ENCODE data around the gene SOBP.

The SOBP gene

GRCh38 chr6:107616775-107617174, 126.9 kb downstream of the SOBP start:
- TF ChIP-seq CTCF (IDR thresholded peaks at IDR 0.05) (no peak), ZFX (IDR thresholded peaks at IDR 0.05; ENCODE audit: borderline replicate concordance) (no peak)
- H3K27ac ChIP-seq, result no peak overlapping the region

GRCh38 chr6:107617341-107617932, 127.5 kb downstream of the SOBP start:
- TF ChIP-seq ZFX (IDR thresholded peaks at IDR 0.05; ENCODE audit: borderline replicate concordance) (no peak), CTCF (IDR thresholded peaks at IDR 0.05) (no peak)
- H3K27ac ChIP-seq, result no peak overlapping the region

- no peak for TF ChIP-seq CTCF (IDR thresholded peaks at IDR 0.05)
- no peak for TF ChIP-seq ZFX (IDR thresholded peaks at IDR 0.05; ENCODE audit: borderline replicate concordance)
- no peak overlapping the region for H3K27ac ChIP-seq
Measured at GRCh38 chr6:107618672-107619071, 128.8 kb downstream of the SOBP start.

- no peak overlapping the region for H3K27ac ChIP-seq
- TF ChIP-seq ZFX (IDR thresholded peaks at IDR 0.05; ENCODE audit: borderline replicate concordance) (no peak), CTCF (IDR thresholded peaks at IDR 0.05) (no peak)
Measured at GRCh38 chr6:107620732-107621131, 130.8 kb downstream of the SOBP start.

- no peak overlapping the region for H3K27ac ChIP-seq
Measured at GRCh38 chr6:107621229-107621937, 131.5 kb downstream of the SOBP start.

GRCh38 chr6:107622269-107622668, 132.4 kb downstream of the SOBP start:
- TF ChIP-seq ZFX (IDR thresholded peaks at IDR 0.05; ENCODE audit: borderline replicate concordance) (no peak), CTCF (IDR thresholded peaks at IDR 0.05) (no peak)
- H3K27ac ChIP-seq, result no peak overlapping the region

More at GRCh38 chr6:107621229-107621937, 131.5 kb downstream of the SOBP start:
- TF ChIP-seq ZFX (IDR thresholded peaks at IDR 0.05; ENCODE audit: borderline replicate concordance) (no peak), CTCF (IDR thresholded peaks at IDR 0.05) (no peak)

GRCh38 chr6:107624050-107624449, 134.1 kb downstream of the SOBP start:
- H3K27ac ChIP-seq, result no peak overlapping the region
- TF ChIP-seq CTCF (IDR thresholded peaks at IDR 0.05), result no peak
- TF ChIP-seq ZFX (IDR thresholded peaks at IDR 0.05; ENCODE audit: borderline replicate concordance), result no peak

Data from 22Rv1 (cell line).